ENCODE measurements around the gene DHRSX. TPM values are rescaled to one million over a fixed set of nuclear protein-coding genes. Genes with fewer than 3 reads are reported as not detected.

DHRSX gene
- total and polyA plus RNA-seq, 2 of the 13 experiments (the other 11 are each of a cell fraction or from before 2014, with no cell fraction given): 15.5 to 24.3 TPM

DNA sequence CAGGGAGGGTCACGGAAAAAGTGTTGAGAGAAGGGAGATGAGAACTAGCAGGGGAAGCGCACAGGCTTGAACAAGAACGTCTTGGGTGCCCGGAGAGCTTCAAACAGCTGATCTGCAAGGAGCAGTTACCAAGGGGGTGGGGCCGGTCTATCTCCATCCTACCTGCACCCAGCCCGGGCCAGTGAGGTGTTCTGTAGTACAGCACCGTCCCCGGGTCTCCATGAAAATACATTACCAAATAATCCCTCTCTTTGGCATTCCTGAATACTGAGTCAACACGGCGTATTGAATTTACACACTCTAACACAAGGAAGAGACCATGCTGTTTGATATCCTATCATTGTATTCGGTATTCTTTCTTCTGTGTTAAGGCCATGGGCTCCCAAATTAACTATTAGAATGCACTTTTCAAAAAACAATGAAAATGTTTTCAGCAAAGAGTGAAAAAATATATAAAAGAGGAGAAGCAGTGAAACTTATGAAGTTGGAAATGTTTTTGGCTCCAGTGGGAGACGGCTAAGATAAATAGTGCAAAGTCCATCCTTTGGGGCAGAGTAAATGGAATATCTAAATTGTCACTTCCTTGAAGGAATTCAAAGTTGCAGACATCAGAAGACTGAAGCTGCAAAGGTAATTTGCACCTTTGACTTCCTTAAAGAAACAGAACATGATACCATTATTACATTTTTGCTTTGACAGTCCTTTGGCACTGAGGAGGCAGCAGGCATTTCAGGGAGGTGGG lies 90.3 kb downstream of the DHRSX start:
- FAIRE-seq (peak; percentile 58), DNase-seq (ENCODE audit: low spot score) (peak; percentile 77), ATAC-seq (peak; percentile 93)
- BruUV-seq (replicated peaks): no TSS peak
- Histone ChIP-seq H2AFZ (ENCODE audit: low read length) (no peak overlapping the region), H3K36me3 (replicated peaks in 1 of 2; ENCODE audit: control insufficient read depth in 1 of 2, insufficient read depth in 2 of 2, low read length in 2 of 2) (peaks cover 2 to 10% of the 10 kb centered on the region in 2 experiments; a peak in 2 of 5 replicates), H4K20me1 (ENCODE audit: insufficient read depth, low read length) (0 out of 2 replicates have a peak, but pooled peaks cover 4% of the 10 kb centered on the region), H3K4me1 (ENCODE audit: insufficient read depth, low read length) (peaks cover 19% of the 10 kb centered on the region), H3K27me3 (ENCODE audit: control insufficient read depth in 1 of 2, insufficient read depth in 2 of 2, low read length in 2 of 2) (no peaks in the 10 kb centered on the region), H3K9me3 (ENCODE audit: low read length) (peaks cover 14% of the 10 kb centered on the region), H3K27ac (ENCODE audit: extremely low read length, insufficient read depth, low read length) (peak overlapping the region; percentile 33), H3K79me2 (ENCODE audit: insufficient read depth, low read length) (no peaks in the 10 kb centered on the region), H3K4me3 (replicated peaks in 1 of 3; ENCODE audit: insufficient read depth in 1 of 3, low read depth in 2 of 3, low read length in 3 of 3) (no peak overlapping the region; a peak in 1 of 6 replicates), H3K4me2 (ENCODE audit: low read depth, low read length) (peak overlapping the region; percentile 35), H3K9ac (ENCODE audit: insufficient read depth, low read depth, low read length) (no peak overlapping the region)
- intact Hi-C loops (cut with micrococcal nuclease; ENCODE audit: unreplicated experiment) (no loop called here), in situ Hi-C loops (cut with HindIII; ENCODE audit: extremely low pct_ligation_motif_present, low pct_unique_long_range_greater_than_20kb) (no loop called here)
- ChIA-PET POLR2A (no interaction called here), CTCF (ENCODE audit: low intra/inter-chr PET ratio, low total read pairs) (no interaction called here)
- WGBS (ENCODE audit: low lambda C conversion rate): 33% methylated on average over 10 of the region's 12 CpGs
- TF ChIP-seq FOSL2 (CRISPR knock-in tag; IDR thresholded peaks at IDR 0.05) (peak; percentile 82), ELF3 (CRISPR knock-in tag; IDR thresholded peaks at IDR 0.05) (peak; percentile 70; the same call in 1 of the 2 replicates), SRY (CRISPR knock-in tag; IDR thresholded peaks at IDR 0.05) (peak; percentile 42; the same call in 1 of the 2 replicates), BCL6 (CRISPR knock-in tag; IDR thresholded peaks at IDR 0.05) (0 out of 2 replicates have a peak, but pooled peaks have one; percentile 8), HNF4G (IDR thresholded peaks at IDR 0.05; ENCODE audit: borderline replicate concordance, low read depth, low read length) (peak; percentile 47), HNF4G (CRISPR knock-in tag; IDR thresholded peaks at IDR 0.05; ENCODE audit: borderline replicate concordance, low read depth) (no peak), MED13 (CRISPR knock-in tag; IDR thresholded peaks at IDR 0.05) (no peak), ZNF644 (CRISPR knock-in tag; IDR thresholded peaks at IDR 0.05; ENCODE audit: low read depth) (0 out of 2 replicates have a peak, but pooled peaks have one; percentile 20), FOXA1 (IDR thresholded peaks at IDR 0.05) (no peak), FOXA1 (CRISPR knock-in tag; IDR thresholded peaks at IDR 0.05) (peak; percentile 65), TSC22D2 (CRISPR knock-in tag; IDR thresholded peaks at IDR 0.05; ENCODE audit: borderline replicate concordance) (no peak), ASH2L (IDR thresholded peaks at IDR 0.05; ENCODE audit: insufficient read length, low read depth, low read length) (peak; percentile 39), FOXA3 (CRISPR knock-in tag; IDR thresholded peaks at IDR 0.05) (peak; percentile 60), ZSCAN29 (CRISPR knock-in tag; conservative IDR thresholded peaks at IDR 0.05) (0 out of 2 replicates have a peak, but pooled peaks have one; percentile 25), FOSL1 (CRISPR knock-in tag; IDR thresholded peaks at IDR 0.05; ENCODE audit: borderline replicate concordance) (peak; percentile 58; the same call in 1 of the 2 replicates), THYN1 (CRISPR knock-in tag; IDR thresholded peaks at IDR 0.05; ENCODE audit: borderline replicate concordance, low read depth) (no peak), HNF4A (CRISPR knock-in tag; IDR thresholded peaks at IDR 0.05) (peak; percentile 54)
- TF ChIP-seq, protein P1, sequence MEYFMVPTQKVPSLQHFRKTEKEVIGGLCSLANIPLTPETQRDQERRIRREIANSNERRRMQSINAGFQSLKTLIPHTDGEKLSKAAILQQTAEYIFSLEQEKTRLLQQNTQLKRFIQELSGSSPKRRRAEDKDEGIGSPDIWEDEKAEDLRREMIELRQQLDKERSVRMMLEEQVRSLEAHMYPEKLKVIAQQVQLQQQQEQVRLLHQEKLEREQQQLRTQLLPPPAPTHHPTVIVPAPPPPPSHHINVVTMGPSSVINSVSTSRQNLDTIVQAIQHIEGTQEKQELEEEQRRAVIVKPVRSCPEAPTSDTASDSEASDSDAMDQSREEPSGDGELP (IDR thresholded peaks at IDR 0.05; ENCODE audit: borderline replicate concordance, low read depth): peak; percentile 18; the same call in 1 of the 2 replicates
- TF ChIP-seq, protein P2, sequence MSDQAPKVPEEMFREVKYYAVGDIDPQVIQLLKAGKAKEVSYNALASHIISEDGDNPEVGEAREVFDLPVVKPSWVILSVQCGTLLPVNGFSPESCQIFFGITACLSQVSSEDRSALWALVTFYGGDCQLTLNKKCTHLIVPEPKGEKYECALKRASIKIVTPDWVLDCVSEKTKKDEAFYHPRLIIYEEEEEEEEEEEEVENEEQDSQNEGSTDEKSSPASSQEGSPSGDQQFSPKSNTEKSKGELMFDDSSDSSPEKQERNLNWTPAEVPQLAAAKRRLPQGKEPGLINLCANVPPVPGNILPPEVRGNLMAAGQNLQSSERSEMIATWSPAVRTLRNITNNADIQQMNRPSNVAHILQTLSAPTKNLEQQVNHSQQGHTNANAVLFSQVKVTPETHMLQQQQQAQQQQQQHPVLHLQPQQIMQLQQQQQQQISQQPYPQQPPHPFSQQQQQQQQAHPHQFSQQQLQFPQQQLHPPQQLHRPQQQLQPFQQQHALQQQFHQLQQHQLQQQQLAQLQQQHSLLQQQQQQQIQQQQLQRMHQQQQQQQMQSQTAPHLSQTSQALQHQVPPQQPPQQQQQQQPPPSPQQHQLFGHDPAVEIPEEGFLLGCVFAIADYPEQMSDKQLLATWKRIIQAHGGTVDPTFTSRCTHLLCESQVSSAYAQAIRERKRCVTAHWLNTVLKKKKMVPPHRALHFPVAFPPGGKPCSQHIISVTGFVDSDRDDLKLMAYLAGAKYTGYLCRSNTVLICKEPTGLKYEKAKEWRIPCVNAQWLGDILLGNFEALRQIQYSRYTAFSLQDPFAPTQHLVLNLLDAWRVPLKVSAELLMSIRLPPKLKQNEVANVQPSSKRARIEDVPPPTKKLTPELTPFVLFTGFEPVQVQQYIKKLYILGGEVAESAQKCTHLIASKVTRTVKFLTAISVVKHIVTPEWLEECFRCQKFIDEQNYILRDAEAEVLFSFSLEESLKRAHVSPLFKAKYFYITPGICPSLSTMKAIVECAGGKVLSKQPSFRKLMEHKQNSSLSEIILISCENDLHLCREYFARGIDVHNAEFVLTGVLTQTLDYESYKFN (CRISPR knock-in tag; conservative IDR thresholded peaks at IDR 0.05): 0 out of 2 replicates have a peak, but pooled peaks have one; percentile 29

Data from HepG2 (cell line).